ENCODE data around the gene EPOP. TPM values are rescaled to one million over a fixed set of nuclear protein-coding genes. Genes with fewer than 3 reads are reported as not detected.
"Not testable (repeated sequence)": the region's sequence is repeated elsewhere in the genome, so short reads cannot be mapped to it uniquely, and the experiment has no call there.

EPOP gene
- polyA plus RNA-seq, 4 donors, result 0.22 to 1.3 (median 0.40) TPM; not detected in 1

DNA sequence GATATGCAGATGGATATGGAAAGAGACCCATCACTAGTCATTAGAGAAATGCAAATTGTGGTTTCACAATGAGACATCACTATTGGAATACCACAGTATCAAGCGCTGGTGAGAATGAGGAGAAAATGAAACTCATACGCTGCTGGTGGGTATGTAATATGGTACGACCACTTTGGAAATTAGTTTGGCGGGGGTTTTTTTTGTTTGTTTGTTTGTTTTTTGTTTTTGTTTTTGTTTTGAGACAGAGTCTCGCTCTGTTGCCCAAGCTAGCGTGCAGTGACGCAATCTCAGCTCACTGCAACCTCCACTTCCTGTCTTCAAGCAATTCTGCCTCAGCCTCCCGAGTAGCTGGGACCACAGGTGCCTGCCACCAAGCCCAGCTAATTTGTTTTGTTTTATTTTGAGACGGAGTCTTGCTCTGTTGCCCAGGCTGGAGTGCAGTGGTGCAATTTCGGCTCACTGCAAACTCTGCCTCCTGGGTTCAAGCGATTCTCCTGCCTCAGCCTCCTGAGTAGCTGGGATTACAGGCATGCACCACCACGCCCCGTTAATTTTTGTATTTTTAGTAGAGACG lies 49.9 kb downstream of the EPOP start:
- not testable (repeated sequence) for H3K36me3 ChIP-seq (ENCODE audit: control insufficient read depth in 3 of 3, insufficient read depth in 2 of 3, low read depth in 1 of 3, low read length in 3 of 3); DNase-seq; H3K9me3 ChIP-seq (ENCODE audit: control insufficient read depth in 2 of 2, insufficient read depth in 1 of 2, low read depth in 1 of 2, low read length in 1 of 2); H3K27me3 ChIP-seq (ENCODE audit: control insufficient read depth in 3 of 3, insufficient read depth in 3 of 3, low read length in 3 of 3); H3K27ac ChIP-seq (ENCODE audit: low read depth in 1 of 3, low read length in 2 of 3); H3K4me1 ChIP-seq (ENCODE audit: control insufficient read depth in 3 of 3, insufficient read depth in 2 of 3, low read depth in 1 of 3, low read length in 2 of 3); FAIRE-seq; H3K4me3 ChIP-seq (ENCODE audit: low read depth in 1 of 3, low read length in 3 of 3)
- 65 to 70% (median 67%) methylated on average over 14 of the region's 14 CpGs for WGBS, 3 donors

Other genes starting within 250 kb of the EPOP start
- gene ARHGAP23, start 246.5 kb downstream of the EPOP start, polyA plus RNA-seq, result 10 to 100 TPM in 1 of 4 donors, 1 to 10 TPM in 2, under 1 TPM in 1; 0.89 to 10.4 (median 4.7) TPM
- 1 to 10 TPM in 2 of 4 donors, under 1 TPM in 2; 0.45 to 9.6 (median 0.99) TPM for gene SRCIN1, start 69.0 kb downstream of the EPOP start, polyA plus RNA-seq
- 10 to 100 TPM; 19.5 to 99.5 (median 39.1) TPM for gene MLLT6, start 30.3 kb upstream of the EPOP start, polyA plus RNA-seq
- 100 to 1,000 TPM in 3 of 4 donors, 10 to 100 TPM in 1; 52.4 to 186 (median 131) TPM for gene CISD3, start 55.4 kb upstream of the EPOP start, polyA plus RNA-seq
- gene PCGF2, start 73.4 kb upstream of the EPOP start, polyA plus RNA-seq, result 10 to 100 TPM in 3 of 4 donors, 1 to 10 TPM in 1; 7.6 to 30.2 (median 23.2) TPM
- 100 to 1,000 TPM; 114 to 310 (median 248) TPM for gene PSMB3, start 77.8 kb upstream of the EPOP start, polyA plus RNA-seq
- 10 to 100 TPM in 2 of 4 donors, 1 to 10 TPM in 2; 4.9 to 28.0 (median 12.2) TPM for gene PIP4K2B, start 124.6 kb upstream of the EPOP start, polyA plus RNA-seq
- gene CWC25, start 150.4 kb upstream of the EPOP start, polyA plus RNA-seq, result 10 to 100 TPM; 12.6 to 61.1 (median 32.6) TPM
- gene RPL23, start 178.8 kb upstream of the EPOP start, polyA plus RNA-seq, result 1,000 to 10,000 TPM; 1,251 to 3,207 (median 2,577) TPM
- gene LASP1, start 195.1 kb upstream of the EPOP start, polyA plus RNA-seq, result 100 to 1,000 TPM; 152 to 296 (median 235) TPM